SK-N-SH treated with all-trans-retinoic acid at 6 μM for 48 hours (cell line): ENCODE data around the gene CBL.

Experiments used
- ARNTL ChIP-seq: fragments of 450-650 bp; formaldehyde crosslinking; IDR thresholded peaks from 2 replicates; pipeline ENCODE4 v1.5.0; 2020; ENCODE audit warnings: low read depth, mild to moderate bottlenecking, moderate library complexity, borderline replicate concordance
- CREB5 ChIP-seq: fragments of 250-450 bp; sonication (Bioruptor Pico); IDR thresholded peaks from 2 replicates; pipeline ENCODE4 v1.5.1; 2020; ENCODE audit warnings: low read depth, mild to moderate bottlenecking, moderate library complexity
- GLIS3 ChIP-seq: fragments of 250-450 bp; sonication (Bioruptor Pico); IDR thresholded peaks from 2 replicates; pipeline ENCODE4 v1.5.0; 2020; ENCODE audit warnings: mild to moderate bottlenecking, moderate library complexity
- PATZ1 ChIP-seq: fragments of 250-450 bp; sonication (Bioruptor Pico); IDR thresholded peaks from 2 replicates; pipeline ENCODE4 v1.8.0; 2020; ENCODE audit warnings: mild to moderate bottlenecking, moderate library complexity, borderline replicate concordance
- POU6F1 ChIP-seq: fragments of 250-450 bp; sonication (Bioruptor Pico); IDR thresholded peaks from 2 replicates; pipeline ENCODE4 v1.8.0; 2021; ENCODE audit warnings: low read depth, mild to moderate bottlenecking, moderate library complexity, borderline replicate concordance
- PPARA ChIP-seq: fragments of 250-450 bp; sonication (Bioruptor Pico); IDR thresholded peaks from 2 replicates; pipeline ENCODE4 v1.5.0; 2020; ENCODE audit warnings: mild to moderate bottlenecking, borderline replicate concordance
- RARB ChIP-seq: fragments of 250-450 bp; sonication (Bioruptor Pico); IDR thresholded peaks from 2 replicates; pipeline ENCODE4 v1.8.0; 2021; ENCODE audit warnings: mild to moderate bottlenecking, moderate library complexity
- SNAI2 ChIP-seq: fragments of 250-450 bp; sonication (Bioruptor Pico); IDR thresholded peaks from 2 replicates; pipeline ENCODE4 v1.5.0; 2020; ENCODE audit warnings: mild to moderate bottlenecking, moderate library complexity
- ZFP30 ChIP-seq: fragments of 450-650 bp; formaldehyde crosslinking; IDR thresholded peaks from 2 replicates; pipeline ENCODE4 v1.5.0; 2022; ENCODE audit warnings: mild to moderate bottlenecking, moderate library complexity
- ZNF565 ChIP-seq: fragments of 450-650 bp; formaldehyde crosslinking; conservative IDR thresholded peaks from 2 replicates; pipeline ENCODE4 v1.5.0; 2020; ENCODE audit warnings: low read depth, mild to moderate bottlenecking, moderate library complexity

- TF ChIP-seq ZFP30 (CRISPR knock-in tag) (no peak), ZNF565 (CRISPR knock-in tag) (no peak), PATZ1 (CRISPR knock-in tag) (no peak), ARNTL (CRISPR knock-in tag) (no peak), CREB5 (CRISPR knock-in tag) (no peak), SNAI2 (CRISPR knock-in tag) (no peak), POU6F1 (CRISPR knock-in tag) (no peak), RARB (no peak), PPARA (CRISPR knock-in tag) (no peak), GLIS3 (CRISPR knock-in tag) (no peak)
These were observed 124.1 kb downstream of the CBL start for GRCh38 chr11:119330237-119330636.
